Germinal center (tissue), 1 donor: Measurements from ENCODE around the gene SEC14L5.

Source experiments
- DNase-seq: peaks from one replicate; pipeline ENCODE4 v3.0.0; 2012; ENCODE audit warnings: mixed read lengths, low spot score

Gene SEC14L5

DNA sequence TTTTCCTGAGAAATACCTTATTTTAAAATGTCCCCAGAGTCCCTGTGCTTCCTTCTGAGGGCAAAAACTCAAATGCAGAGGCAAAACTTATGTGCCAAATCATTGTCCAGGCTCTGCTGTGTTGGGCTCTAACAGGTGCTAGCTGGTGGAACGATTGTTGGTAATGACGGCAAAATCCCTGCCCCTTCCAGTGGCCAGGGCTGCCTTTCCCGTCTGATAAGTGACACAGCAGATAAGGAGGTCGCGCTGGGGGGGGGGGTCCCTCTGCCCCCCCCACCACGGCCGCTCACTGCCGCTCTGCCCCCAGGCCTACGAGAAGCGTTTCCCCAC is 29.1 kb downstream of the SEC14L5 start:
- no peak for DNase-seq

DNA sequence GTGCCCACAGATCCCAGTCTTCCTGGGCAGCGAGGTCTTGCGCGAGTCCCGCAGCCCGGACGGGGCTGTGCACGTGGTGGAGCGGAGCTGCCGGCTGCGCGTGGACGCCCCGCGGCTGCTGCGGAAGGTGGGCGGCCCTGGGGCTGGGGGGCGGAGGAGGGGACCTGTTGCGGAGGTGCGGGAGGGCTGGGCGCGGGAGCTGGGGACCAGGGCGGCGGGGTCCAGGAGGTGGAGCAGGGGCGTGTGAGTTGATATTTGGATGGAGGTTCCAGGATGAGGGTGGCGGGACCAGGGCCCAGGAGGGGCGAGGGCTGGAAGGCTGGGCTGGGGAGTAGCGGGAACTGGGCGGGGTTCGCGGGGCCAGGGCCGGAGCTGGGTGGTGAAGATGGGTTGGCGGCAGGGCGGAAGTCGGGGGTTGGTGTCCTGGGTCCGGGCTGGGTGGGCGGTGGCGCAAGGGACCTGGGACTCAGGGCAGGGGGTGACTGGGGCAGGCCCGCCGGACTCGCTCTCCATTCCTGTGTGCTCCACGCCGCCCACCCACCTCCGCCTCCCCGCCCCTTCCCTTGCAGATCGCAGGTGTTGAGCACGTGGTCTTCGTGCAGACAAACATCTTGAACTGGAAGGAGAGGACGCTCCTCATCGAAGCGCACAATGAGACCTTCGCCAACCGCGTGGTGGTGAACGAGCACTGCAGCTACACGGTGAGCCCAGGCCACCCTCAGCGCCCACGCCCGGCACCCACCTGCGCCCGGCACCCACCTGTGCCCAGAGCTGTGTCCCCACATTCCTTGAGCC is 29.6 kb downstream of the SEC14L5 start:
- no peak for DNase-seq

DNA sequence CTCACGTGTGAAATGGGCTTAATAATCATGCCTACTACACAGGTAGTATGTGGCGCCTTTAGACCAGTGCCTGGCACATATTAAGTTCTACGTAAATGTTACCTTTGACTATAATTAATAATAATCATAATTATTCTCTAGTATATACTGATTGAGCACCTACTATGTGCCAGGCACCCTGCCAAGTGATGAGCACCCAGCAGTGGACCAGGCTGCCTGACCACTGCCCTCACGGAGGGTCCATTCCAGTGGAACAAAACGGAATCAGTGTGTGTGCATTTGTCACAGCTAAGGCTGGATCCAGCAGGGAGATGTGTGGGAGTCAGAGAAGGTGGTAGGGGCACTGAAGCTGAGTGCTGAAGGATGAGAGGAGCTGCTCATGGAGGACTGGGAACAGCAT is 30.5 kb downstream of the SEC14L5 start:
- no peak for DNase-seq

DNA sequence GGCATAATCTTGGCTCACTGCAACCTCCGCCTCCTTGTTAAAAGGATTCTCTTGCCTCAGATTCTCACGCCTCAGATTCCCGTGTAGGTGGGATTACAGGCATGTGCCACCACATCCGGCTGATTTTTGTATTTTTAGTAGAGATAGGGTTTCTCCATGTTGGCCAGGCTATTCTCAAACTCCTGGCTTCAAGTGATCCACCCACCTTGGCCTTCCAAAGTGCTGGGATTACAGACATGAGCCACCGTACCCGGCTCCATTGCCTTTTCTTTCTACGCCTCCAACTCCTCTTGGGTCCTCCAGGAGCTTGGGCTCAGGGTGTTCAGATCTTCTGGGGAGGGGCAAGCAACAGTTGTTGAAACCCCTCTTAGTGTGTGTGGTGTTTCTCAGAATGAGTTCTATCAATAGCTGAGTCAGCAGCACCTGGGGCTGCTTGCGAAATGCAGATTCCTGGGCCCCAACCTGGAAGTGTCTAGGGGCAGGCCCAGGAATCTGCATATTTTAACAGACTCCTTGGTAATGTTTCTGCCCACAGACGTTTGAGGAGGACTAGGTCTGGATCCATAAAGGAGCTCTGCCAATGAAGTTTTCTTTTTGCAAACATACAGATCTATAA is 31.4 kb downstream of the SEC14L5 start:
- DNase-seq, result no peak

DNA sequence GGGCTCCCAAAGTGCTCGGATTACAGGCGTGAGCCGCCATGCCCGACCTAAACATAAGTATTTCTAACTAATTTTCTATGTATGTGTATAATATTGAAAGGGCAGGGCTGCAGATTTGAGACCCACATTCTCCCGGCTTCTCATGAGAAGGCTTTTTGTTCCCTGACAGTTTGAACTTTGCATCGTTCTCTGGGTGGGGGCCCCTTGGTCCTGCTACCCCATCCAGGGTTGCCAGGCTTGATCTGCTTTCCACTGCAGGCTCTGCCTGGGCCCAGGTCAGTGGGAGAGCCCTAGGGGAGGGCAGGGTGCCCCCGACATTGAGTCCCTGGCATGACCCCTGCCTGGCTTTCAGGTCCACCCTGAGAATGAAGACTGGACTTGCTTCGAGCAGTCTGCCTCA is 32.3 kb downstream of the SEC14L5 start:
- no peak for DNase-seq

DNA sequence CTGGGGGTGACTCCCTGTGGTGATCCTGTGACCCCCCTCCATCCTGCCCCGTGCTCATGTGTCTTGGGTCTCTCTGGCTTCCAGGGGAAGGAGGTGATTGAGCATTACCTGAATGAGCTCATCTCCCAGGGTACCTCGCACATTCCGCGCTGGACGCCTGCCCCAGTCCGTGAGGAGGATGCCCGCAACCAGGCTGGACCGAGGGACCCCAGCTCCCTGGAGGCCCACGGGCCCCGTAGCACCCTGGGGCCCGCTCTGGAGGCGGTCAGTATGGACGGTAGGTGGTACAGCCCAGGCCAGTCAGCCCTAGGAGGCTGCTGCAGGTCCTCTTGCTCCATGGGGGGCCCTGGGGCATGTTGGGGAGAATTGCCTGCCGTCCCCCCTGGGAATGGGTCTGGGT is 33.6 kb downstream of the SEC14L5 start:
- no peak for DNase-seq

DNA sequence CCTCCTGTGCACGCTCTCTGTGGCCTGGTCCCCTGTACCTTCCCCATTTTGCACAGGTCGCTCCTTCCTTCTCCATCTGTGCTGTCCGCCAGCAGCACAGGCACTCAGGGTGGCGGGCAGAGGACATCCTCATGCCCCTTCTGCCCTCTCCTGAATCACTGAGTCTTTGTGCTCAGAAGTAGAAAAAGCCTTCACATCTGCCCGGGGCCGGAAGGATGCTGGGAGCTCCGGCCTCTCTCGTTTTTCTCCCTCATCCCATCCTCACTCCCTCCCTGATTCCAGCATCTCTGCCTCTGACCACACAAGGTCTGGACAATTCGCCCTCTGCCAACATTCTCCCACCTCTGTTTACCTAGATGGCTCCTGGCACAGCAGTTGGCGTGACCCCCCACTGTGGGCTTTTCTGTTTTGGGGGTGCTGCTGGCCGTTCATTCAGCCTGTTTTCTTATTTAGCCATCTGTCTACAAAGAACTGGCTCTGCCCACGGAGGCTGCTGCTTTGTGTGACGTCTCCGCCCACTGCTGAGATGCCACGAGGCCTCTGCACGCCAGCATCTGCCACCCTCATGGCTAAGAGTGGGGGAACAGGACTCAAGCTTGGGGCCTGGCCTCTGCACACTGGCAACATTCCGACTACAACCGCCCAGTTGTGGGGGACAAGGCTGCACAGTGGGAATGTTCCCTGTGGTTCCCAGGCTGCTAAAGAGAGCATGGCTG is 36.7 kb downstream of the SEC14L5 start:
- DNase-seq, result no peak

DNA sequence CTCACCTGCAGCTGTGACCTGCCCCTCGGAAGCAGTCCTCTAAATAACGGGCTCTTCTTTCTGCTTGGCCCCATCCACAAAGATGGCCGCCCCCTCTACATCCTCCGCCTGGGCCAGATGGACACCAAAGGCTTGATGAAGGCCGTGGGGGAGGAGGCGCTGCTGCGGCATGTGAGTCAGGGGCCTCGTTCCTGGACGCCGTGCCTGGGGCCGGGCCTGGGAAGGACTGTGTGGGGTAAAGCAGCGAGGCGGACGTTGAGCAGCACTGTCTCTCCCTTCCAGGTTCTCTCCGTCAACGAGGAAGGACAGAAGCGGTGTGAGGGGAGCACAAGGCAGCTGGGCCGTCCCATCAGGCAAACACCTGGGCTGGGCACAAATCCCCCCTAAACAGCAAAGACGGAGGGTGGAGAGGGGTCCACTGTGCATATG is 42.5 kb downstream of the SEC14L5 start:
- no peak for DNase-seq

DNA sequence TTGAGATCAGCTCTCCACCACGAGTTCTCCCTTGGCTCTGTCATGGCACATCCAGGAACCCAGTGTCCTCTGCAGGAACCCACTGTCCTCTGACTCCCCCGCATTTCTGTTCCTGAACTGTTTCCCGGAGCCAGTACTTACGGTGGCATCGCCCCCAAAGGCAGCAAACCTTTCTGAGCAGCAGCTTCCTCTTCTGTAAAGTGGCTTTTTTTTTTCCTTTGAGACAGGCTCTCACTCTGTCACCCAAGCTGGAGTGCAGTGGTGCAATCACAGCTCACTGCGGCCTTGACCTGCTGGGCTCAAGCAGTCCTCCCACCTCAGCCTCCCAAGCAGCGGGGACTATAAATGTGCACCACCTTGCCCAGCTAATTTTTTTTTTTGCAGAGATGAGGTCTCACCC is 43.4 kb downstream of the SEC14L5 start:
- no peak for DNase-seq

DNA sequence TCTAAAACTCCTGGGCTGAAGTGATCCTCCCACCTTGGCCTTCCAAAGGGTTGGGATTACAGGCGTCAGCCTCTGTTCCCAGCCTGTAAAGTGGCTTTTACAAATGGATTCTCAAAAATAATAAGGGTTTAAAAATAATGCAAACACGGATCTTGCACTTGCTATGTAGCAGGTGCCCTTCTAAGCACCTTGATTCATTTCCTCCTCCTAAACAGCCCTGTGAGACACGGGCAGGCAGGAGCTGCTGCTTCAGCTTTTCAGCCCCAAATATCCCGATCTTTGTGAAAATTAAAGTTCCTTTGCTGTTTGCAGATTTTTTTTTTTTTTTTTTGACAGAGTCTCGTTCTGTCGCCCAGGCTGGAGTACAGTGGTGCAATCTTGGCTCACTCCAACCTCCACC is 43.9 kb downstream of the SEC14L5 start:
- no peak for DNase-seq

DNA sequence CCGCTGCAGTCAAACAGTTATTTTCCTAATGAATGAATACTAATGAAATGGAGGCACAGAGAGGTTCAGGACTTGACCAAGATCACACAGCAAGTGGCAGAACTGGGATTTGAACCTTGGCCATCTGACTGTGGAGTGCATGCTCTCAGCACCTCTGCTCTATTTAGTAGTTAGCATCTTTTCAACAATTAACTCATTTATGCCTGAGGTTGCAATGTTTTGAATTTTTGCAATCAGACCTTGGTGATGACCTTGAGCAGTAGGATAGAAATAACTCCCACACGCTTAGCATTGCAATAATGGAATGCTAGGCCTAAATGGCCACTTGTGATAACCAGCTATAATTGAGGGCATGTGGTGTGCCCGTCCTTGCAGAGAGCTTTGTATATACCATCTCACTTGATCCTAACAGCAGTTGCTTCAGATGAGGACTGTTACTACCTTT is 44.6 kb downstream of the SEC14L5 start:
- DNase-seq, result no peak

DNA sequence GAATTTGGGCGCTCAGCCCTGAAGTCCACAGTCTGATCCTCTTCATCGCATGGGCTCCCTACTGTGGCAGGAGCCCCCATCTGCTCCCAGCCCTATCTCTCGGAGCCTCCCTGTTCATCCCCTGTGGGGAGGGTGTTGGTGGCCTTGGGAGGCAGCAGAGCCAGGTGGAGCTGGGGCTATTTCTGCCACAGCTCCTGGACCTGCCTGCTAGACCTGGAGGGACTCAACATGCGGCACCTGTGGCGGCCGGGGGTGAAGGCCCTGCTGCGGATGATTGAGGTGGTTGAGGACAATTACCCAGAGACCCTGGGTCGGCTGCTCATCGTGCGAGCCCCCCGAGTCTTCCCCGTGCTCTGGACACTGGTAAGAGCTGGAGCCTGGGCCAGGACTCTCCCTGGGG is 45.1 kb downstream of the SEC14L5 start:
- DNase-seq, result no peak

DNA sequence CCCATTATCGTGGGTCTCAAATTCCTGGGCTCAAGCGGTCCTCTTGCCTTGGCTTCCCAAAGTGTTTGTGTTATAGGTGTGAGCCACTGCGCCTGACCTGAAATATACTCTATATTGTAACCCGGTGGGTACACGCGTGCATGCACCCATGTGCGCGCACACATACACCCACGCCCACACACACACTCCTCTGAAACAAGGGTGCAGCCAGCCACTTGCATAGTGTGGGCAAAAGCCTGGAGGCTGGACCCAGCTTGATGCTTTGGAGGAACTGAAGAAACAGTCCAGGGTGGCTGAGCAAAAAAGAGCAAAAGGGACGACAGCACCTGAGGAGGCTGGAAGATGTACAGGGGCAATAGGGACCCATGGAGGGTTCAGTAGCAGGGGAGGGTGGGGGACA is 45.7 kb downstream of the SEC14L5 start:
- DNase-seq, result no peak

DNA sequence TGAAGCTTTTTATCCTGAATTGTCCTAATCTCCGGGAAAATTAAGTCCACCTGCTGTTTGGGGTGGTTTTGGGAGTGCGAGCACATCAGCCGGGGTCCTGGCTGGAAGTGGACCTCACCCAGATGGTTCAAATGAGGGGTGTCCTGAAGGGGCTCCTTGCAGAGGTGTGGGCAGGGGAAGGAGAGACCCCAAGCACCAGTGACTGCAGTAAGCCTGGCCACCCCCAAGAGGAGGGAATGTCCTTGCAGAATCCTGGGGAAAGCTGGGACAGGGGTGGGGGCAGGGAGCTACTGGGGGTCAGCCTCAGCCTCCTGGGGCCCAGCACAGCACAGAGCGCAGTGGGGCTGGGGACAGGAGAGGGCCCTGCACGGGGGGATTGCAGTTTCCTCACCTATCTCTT is 46.2 kb downstream of the SEC14L5 start:
- no peak for DNase-seq

DNA sequence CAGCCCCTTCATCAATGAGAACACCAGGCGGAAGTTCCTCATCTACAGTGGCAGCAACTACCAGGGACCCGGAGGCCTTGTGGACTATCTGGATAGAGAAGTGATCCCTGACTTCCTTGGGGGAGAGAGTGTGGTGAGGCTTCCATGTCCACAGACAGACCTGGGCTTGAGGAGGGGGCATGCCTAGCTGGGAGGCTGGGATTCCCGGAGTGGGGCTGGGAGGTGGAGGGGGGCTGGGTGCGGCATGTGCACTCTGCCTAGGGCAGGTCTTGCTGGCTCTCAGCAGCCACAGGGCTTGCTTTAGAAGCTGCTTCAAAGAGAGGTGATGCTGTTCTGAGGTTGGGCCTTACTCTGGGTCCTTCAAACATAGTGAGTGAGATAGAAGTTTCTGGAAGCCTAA is 47.8 kb downstream of the SEC14L5 start:
- no peak for DNase-seq

DNA sequence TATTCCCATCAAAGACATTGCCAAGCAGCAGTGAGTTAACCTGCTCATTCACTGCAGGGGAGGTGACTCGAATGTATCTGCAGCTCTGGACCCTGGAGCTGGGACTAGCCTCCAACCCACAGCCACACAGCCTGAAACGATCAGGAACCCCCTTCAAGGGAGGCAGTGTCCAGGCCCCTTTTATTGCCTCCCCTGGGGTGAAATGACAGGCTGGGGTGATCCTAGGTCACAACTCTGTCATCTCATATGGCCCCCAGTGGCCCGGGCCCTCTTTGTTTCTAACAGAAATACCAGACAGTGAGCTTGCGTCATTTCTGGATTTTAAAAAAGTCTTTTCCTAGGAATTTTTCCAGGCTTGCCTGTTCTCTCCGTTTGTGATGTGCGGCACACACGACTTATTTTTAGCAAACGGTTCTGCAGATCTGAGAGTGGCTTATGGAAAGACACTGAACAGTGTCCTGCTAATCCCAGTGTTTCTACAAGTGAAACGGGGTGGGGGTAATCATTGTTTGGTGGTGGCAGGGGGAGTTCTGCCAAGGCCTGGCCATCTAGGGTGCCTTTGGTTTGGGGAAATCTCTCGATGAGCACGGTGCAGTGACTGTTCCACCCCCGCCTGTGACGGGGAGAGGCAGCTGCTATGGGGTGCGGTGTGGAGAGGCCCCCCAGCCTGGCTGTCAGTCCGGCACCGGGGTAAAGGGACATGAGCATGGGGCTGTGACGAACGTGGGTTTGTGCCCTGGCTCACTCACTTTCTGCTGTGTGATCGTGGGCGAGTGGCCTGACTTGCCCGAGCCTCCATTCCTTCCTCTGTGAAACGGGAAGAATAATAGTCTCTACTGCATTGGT is 48.4 kb downstream of the SEC14L5 start:
- no peak for DNase-seq

DNA sequence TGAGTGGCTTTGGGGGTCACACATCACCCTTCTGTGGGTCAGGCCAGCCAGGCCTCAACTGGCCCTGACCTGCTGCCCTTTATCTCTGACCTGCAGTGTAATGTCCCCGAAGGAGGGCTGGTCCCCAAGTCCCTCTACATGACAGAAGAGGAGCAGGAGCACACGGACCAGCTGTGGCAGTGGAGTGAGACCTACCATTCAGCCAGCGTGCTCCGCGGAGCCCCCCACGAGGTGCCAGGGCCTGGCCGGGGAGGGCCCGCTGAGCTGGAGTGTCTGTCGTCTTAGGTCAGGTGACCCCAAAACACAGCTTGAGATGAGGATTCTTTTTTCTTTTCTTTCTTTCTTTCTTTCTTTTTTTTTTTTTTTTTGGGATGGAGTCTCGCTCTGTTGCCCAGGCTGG is 49.1 kb downstream of the SEC14L5 start:
- no peak for DNase-seq

DNA sequence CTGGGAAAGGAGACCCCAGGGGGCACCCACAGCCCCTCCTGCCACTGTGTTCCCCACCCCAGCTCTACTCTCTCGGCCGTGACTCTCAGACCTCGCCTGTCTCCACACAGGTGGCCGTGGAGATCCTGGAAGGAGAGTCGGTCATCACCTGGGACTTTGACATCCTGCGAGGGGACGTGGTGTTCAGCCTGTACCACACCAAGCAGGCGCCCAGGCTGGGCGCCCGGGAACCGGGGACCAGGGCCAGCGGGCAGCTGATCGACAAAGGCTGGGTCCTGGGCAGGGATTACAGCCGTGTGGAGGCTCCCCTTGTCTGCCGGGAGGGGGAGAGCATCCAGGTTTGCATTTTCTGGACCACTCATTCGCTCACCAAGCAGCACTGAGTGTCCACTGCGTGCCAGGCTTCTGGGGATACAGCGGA is 50.2 kb downstream of the SEC14L5 start:
- DNase-seq, result no peak

DNA sequence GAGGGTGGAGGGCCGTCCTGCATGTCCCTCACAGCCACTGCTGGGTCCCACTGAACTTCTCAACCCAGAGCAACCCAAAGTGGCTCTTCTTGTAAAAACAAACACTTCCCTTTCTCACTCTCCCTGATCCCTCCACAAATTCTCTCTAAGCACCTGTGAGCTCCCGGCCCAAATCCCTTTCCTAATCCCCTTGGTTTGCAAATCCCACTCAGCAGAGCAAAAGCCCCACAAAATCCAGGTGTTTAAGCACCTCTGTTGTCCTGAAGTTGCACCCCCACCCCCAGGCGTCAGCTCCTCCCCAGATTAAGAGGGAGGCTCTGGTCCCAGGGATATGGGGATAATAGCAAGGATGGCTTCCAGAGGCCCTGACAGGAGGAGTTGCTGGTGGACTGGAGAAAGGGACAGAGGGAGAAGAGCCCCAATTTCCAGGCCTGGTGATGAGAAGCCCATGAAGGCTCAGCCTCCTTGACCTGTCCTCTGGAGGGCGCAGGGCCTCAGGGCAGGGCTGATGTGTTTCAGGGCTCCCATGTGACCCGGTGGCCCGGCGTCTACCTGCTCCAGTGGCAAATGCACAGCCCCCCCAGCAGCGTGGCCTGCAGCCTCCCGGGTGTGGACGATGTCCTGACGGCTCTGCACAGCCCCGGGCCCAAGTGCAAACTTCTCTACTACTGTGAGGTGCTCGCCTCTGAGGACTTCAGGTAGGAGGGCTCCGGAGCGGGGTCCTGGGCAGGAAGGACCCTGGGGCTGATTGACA is 52.6 kb downstream of the SEC14L5 start:
- no peak for DNase-seq

DNA sequence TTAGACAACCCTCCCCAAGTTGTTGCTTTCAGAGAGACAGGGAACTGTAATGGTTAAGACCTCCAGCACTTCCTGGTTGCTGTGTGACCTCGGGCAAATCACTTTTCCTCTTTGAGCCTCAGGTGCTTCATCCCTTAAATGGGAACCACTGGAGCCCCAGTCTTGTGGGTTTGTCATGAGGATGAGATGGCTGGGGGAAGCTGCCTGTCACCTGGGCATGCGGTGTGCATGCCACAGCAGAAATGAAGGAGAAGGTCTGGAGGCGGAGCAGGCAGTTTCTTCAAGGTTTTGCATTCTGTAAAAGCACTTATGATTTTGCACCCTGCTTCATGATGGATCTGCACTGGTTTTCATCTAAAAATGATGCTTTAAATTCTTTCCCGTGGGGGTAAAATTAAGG is 53.5 kb downstream of the SEC14L5 start:
- no peak for DNase-seq

DNA sequence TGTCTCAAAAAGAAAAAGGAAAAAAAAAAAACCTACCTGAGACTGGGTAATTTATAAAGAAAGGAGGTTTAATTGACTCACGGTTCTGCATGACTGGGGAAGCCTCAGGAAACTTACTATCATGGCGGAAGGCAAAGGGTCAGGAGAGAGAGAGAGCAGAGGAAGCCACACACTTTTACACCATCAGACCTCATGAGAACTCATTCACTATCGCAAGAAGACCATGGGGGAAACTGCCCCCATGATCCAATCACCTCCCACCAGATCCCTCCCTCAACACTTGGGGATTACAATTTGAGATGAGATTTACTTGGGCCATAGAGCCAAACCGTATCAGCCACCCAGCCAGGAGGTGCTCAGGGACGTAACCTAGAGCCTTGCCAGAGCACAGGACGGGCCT is 54.8 kb downstream of the SEC14L5 start:
- no peak for DNase-seq

DNA sequence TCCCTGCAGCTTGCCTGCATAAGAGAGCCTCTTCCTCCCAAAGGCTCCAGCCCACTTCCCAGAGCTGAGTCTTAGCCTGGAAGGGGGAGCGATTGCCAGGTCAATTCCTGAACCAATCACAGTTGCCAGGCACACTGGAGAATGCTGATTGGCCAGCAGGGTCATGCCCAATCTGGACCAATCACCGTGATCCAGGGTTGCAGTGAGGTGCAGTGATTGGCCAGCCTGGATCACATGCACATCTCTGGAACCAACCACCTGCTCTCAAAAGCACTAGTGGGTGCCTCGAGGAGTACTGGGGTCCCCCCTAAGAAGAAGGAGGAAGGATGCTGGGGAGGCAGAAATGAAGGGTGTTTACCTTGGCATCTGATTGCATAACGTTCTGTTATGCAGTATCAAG is 57.2 kb downstream of the SEC14L5 start:
- no peak for DNase-seq
